Uterus (tissue), 2 donors: Measurements from ENCODE around the gene PFKFB2.

Experiments used
- CTCF ChIP-seq, 4 experiments: fragments of 200-600 bp in 2 of 4; fragments of 450-650 bp in 2 of 4; sonication (generic) in 2 of 4; IDR thresholded peaks; one replicate each; pipeline ENCODE4 v1.5.1; 2016 to 2019; ENCODE audit warnings: antibody characterized with exemption in 4 of 4, mild to moderate bottlenecking in 2 of 4, moderate library complexity in 1 of 4
- POLR2A ChIP-seq, 2 donors: fragments of 450-650 bp; IDR thresholded peaks; one replicate each; pipeline ENCODE4 v1.6.1; 2016; ENCODE audit warnings: antibody characterized with exemption in 2 of 2, mild to moderate bottlenecking in 1 of 2, moderate library complexity in 1 of 2

GRCh38 chr1:207076181-207076955 lies 23.3 kb downstream of the PFKFB2 start:
- TF ChIP-seq CTCF (IDR thresholded peaks at IDR 0.05) (no peak), POLR2A (IDR thresholded peaks at IDR 0.05) (no peak)
